Skeletal muscle satellite cell (primary cell): Measurements from ENCODE around the gene CHD6.

ENCODE experiments used
- H3K27me3 ChIP-seq: 2 replicates; pipeline ENCODE4 v1.7.0; 2013; ENCODE audit warnings: low read length; ENCODE audit not compliant: control insufficient read depth, insufficient read depth
- H3K36me3 ChIP-seq: 2 replicates; pipeline ENCODE4 v1.7.0; 2013; ENCODE audit warnings: mild to moderate bottlenecking, control low read depth, low read length; ENCODE audit not compliant: insufficient read depth
- H3K4me1 ChIP-seq: 2 replicates; pipeline ENCODE4 v1.7.0; 2013; ENCODE audit warnings: low read length; ENCODE audit not compliant: control insufficient read depth, insufficient read depth
- H3K4me2 ChIP-seq: 2 replicates; pipeline ENCODE4 v1.7.0; 2013; ENCODE audit warnings: mild to moderate bottlenecking, low read length
- H3K4me3 ChIP-seq: 2 replicates; pipeline ENCODE4 v1.7.0; 2013; ENCODE audit warnings: low read length
- H3K9ac ChIP-seq: 2 replicates; pipeline ENCODE4 v1.7.0; 2013; ENCODE audit warnings: mild to moderate bottlenecking, low read depth, low read length, moderate library complexity
- H3K9me3 ChIP-seq: replicated peaks from 2 replicates; pipeline ENCODE4 v1.7.0; 2013; ENCODE audit warnings: mild to moderate bottlenecking, control low read depth, low read length

CHD6 gene

GRCh38 chr20:41377275-41377674 lies 240.9 kb downstream of the CHD6 start:
- H3K4me1 ChIP-seq: no peaks in the 10 kb centered on the region
- no peak overlapping the region for H3K9ac ChIP-seq
- no peaks in the 10 kb centered on the region for H3K9me3 ChIP-seq
- no peak overlapping the region for H3K4me2 ChIP-seq
- no peaks in the 10 kb centered on the region for H3K36me3 ChIP-seq
- H3K4me3 ChIP-seq: no peak overlapping the region
- H3K27me3 ChIP-seq: peaks cover 40% of the 10 kb centered on the region

GRCh38 chr20:41376349-41376748 lies 241.8 kb downstream of the CHD6 start:
- Histone ChIP-seq H3K9me3 (peaks cover 2% of the 10 kb centered on the region), H3K27me3 (peaks cover 40% of the 10 kb centered on the region), H3K4me1 (no peaks in the 10 kb centered on the region), H3K36me3 (no peaks in the 10 kb centered on the region), H3K4me3 (no peak overlapping the region), H3K4me2 (no peak overlapping the region), H3K9ac (no peak overlapping the region)

GRCh38 chr20:41375846-41376245 lies 242.3 kb downstream of the CHD6 start:
- no peaks in the 10 kb centered on the region for H3K4me1 ChIP-seq
- H3K4me2 ChIP-seq: no peak overlapping the region
- no peak overlapping the region for H3K9ac ChIP-seq
- peaks cover 4% of the 10 kb centered on the region for H3K9me3 ChIP-seq
- H3K27me3 ChIP-seq: peaks cover 40% of the 10 kb centered on the region
- H3K36me3 ChIP-seq: no peaks in the 10 kb centered on the region
- H3K4me3 ChIP-seq: no peak overlapping the region

- H3K9me3 ChIP-seq: peaks cover 4% of the 10 kb centered on the region
- H3K4me3 ChIP-seq: no peak overlapping the region
- H3K9ac ChIP-seq: no peak overlapping the region
- peaks cover 39% of the 10 kb centered on the region for H3K27me3 ChIP-seq
- no peaks in the 10 kb centered on the region for H3K4me1 ChIP-seq
- H3K4me2 ChIP-seq: no peak overlapping the region
- H3K36me3 ChIP-seq: no peaks in the 10 kb centered on the region
These were observed 244.0 kb downstream of the CHD6 start for GRCh38 chr20:41373931-41374920.

GRCh38 chr20:41373251-41373783 lies 244.9 kb downstream of the CHD6 start:
- H3K4me3 ChIP-seq: no peak overlapping the region
- H3K9me3 ChIP-seq: peaks cover 4% of the 10 kb centered on the region

GRCh38 chr20:41371371-41371770 lies 246.8 kb downstream of the CHD6 start:
- H3K36me3 ChIP-seq: no peaks in the 10 kb centered on the region
- no peak overlapping the region for H3K4me2 ChIP-seq
- no peak overlapping the region for H3K9ac ChIP-seq
- H3K9me3 ChIP-seq: peaks cover 4% of the 10 kb centered on the region
- H3K4me1 ChIP-seq: no peaks in the 10 kb centered on the region
- H3K4me3 ChIP-seq: no peak overlapping the region
- peaks cover 47% of the 10 kb centered on the region for H3K27me3 ChIP-seq

More at GRCh38 chr20:41373251-41373783, 244.9 kb downstream of the CHD6 start:
- Histone ChIP-seq H3K9ac (no peak overlapping the region), H3K27me3 (peaks cover 40% of the 10 kb centered on the region), H3K4me1 (no peaks in the 10 kb centered on the region), H3K36me3 (no peaks in the 10 kb centered on the region), H3K4me2 (no peak overlapping the region)

- Histone ChIP-seq H3K36me3 (no peaks in the 10 kb centered on the region), H3K9me3 (peaks cover 4% of the 10 kb centered on the region), H3K4me1 (peaks cover 8% of the 10 kb centered on the region), H3K9ac (no peak overlapping the region), H3K4me2 (no peak overlapping the region), H3K27me3 (peaks cover 50% of the 10 kb centered on the region), H3K4me3 (no peak overlapping the region)
These were observed 248.0 kb downstream of the CHD6 start for GRCh38 chr20:41370176-41370575.

- H3K36me3 ChIP-seq: no peaks in the 10 kb centered on the region
- H3K4me1 ChIP-seq: peaks cover 8% of the 10 kb centered on the region
- no peak overlapping the region for H3K4me3 ChIP-seq
- H3K9ac ChIP-seq: no peak overlapping the region
- peaks cover 55% of the 10 kb centered on the region for H3K27me3 ChIP-seq
- no peak overlapping the region for H3K4me2 ChIP-seq
- H3K9me3 ChIP-seq: peaks cover 4% of the 10 kb centered on the region
These were observed 248.5 kb downstream of the CHD6 start for GRCh38 chr20:41369673-41370072.

GRCh38 chr20:41367956-41368355 lies 250.2 kb downstream of the CHD6 start:
- peaks cover 51% of the 10 kb centered on the region for H3K27me3 ChIP-seq
- no peak overlapping the region for H3K4me3 ChIP-seq
- peaks cover 4% of the 10 kb centered on the region for H3K9me3 ChIP-seq
- peaks cover 8% of the 10 kb centered on the region for H3K4me1 ChIP-seq
- H3K9ac ChIP-seq: no peak overlapping the region
- no peaks in the 10 kb centered on the region for H3K36me3 ChIP-seq
- H3K4me2 ChIP-seq: no peak overlapping the region

GRCh38 chr20:41367393-41367695 lies 250.8 kb downstream of the CHD6 start:
- peaks cover 46% of the 10 kb centered on the region for H3K27me3 ChIP-seq
- no peak overlapping the region for H3K4me2 ChIP-seq
- H3K36me3 ChIP-seq: no peaks in the 10 kb centered on the region
- H3K9ac ChIP-seq: no peak overlapping the region
- H3K4me3 ChIP-seq: no peak overlapping the region
- H3K9me3 ChIP-seq: peaks cover 4% of the 10 kb centered on the region
- peaks cover 8% of the 10 kb centered on the region for H3K4me1 ChIP-seq

GRCh38 chr20:41366546-41367392 lies 251.4 kb downstream of the CHD6 start, which contains the start of gene EMILIN3:
EMILIN3 (minus strand) TSS chr20:41366818; CDS start chr20:41366634, 184 bp downstream.
- Histone ChIP-seq H3K36me3 (no peaks in the 10 kb centered on the region), H3K4me2 (peak within 1 kb of the TSS; percentile 73), H3K9ac (no peak within 1 kb of the TSS), H3K27me3 (peaks cover 45% of the 10 kb centered on the region), H3K4me1 (peaks cover 8% of the 10 kb centered on the region), H3K4me3 (peak within 1 kb of the TSS; percentile 32), H3K9me3 (peaks cover 4% of the 10 kb centered on the region)
